GM12875 (cell line): ENCODE data around the gene LRP10.
"Not testable (repeated sequence)": the region's sequence is repeated elsewhere in the genome, so short reads cannot be mapped to it uniquely, and the experiment has no call there.

Experiments used
- H3K4me3 ChIP-seq: one replicate; pipeline ENCODE4 v1.5.1; 2011; ENCODE audit warnings: low read depth, low read length, control low read depth
- TF ChIP-seq, protein P1 (sequence below): IDR thresholded peaks from 2 replicates; pipeline ENCODE4 v1.5.1; 2011; ENCODE audit warnings: low read depth, mild to moderate bottlenecking, control low read depth, inconsistent platforms, low read length, moderate library complexity, borderline replicate concordance; ENCODE audit not compliant: insufficient read depth

The LRP10 gene, protein sequence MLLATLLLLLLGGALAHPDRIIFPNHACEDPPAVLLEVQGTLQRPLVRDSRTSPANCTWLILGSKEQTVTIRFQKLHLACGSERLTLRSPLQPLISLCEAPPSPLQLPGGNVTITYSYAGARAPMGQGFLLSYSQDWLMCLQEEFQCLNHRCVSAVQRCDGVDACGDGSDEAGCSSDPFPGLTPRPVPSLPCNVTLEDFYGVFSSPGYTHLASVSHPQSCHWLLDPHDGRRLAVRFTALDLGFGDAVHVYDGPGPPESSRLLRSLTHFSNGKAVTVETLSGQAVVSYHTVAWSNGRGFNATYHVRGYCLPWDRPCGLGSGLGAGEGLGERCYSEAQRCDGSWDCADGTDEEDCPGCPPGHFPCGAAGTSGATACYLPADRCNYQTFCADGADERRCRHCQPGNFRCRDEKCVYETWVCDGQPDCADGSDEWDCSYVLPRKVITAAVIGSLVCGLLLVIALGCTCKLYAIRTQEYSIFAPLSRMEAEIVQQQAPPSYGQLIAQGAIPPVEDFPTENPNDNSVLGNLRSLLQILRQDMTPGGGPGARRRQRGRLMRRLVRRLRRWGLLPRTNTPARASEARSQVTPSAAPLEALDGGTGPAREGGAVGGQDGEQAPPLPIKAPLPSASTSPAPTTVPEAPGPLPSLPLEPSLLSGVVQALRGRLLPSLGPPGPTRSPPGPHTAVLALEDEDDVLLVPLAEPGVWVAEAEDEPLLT

DNA sequence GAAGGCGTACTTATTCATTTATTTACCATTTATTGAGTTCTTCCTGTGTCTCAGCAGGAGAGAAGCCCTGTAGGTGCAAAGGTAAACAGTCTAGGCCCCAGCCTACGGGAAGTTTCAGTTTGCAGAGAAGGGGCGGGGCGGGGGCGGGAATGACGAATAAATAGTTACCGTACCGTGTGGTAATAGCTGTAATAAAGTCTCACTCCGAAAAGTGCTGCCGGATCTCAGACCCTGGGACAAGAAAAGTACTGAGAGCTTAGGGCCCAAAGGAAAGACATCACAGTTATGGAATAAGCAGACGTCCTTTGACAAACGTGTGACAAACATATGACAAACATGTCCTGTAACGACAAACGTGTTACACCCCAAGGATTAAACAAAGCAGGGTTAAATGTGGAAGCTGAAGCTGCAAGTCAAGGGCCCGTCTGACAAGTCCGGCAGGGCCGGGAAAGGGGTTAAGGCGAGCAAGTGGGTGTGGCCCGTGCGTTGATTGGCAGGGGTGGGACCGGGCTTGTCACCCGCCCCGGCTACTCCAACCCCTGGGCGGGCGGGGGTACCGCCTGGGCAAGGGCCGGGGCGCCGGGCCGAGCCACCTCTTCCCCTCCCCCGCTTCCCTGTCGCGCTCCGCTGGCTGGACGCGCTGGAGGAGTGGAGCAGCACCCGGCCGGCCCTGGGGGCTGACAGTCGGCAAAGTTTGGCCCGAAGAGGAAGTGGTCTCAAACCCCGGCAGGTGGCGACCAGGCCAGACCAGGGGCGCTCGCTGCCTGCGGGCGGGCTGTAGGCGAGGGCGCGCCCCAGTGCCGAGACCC, at the start of gene LRP10:
TSS of gene LRP10 (plus strand) at position 517 of the 809 bp plus-strand sequence. CDS start 564 bp downstream, outside the sequence.
- H3K4me3 ChIP-seq: peak within 1 kb of the TSS; percentile 73
- TF ChIP-seq, protein P1, sequence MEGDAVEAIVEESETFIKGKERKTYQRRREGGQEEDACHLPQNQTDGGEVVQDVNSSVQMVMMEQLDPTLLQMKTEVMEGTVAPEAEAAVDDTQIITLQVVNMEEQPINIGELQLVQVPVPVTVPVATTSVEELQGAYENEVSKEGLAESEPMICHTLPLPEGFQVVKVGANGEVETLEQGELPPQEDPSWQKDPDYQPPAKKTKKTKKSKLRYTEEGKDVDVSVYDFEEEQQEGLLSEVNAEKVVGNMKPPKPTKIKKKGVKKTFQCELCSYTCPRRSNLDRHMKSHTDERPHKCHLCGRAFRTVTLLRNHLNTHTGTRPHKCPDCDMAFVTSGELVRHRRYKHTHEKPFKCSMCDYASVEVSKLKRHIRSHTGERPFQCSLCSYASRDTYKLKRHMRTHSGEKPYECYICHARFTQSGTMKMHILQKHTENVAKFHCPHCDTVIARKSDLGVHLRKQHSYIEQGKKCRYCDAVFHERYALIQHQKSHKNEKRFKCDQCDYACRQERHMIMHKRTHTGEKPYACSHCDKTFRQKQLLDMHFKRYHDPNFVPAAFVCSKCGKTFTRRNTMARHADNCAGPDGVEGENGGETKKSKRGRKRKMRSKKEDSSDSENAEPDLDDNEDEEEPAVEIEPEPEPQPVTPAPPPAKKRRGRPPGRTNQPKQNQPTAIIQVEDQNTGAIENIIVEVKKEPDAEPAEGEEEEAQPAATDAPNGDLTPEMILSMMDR: 0 out of 2 replicates have a peak, but pooled peaks have one; percentile 6

DNA sequence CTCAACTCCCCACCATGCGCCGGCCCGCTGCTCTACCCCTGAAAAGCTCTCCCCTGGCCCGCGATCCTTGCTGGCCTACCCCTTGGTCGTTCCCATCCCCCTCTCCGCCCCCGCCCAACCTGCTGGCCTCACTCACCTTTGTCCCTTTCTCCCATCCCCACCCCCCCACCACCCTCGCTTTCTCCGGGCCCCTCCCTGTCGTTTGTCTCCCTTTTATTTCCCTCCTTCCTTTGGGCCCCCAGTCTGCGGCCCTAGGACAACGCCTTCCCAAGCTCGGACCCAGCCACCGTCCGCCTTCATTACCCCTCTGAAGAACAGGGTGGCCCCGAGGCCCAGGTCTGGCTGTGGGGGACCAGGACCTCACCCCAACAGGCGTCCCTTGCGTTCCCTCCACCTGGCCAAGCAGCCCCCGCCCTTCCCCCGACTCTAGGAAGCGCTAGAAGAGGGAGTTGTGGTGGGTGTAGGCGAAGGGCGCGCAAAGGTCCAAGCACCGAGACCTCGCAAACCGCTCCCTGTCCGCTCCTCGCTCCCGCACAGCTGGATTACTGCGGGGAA, 49.4 kb upstream of the LRP10 start:
- TF ChIP-seq, protein P1: no peak
- no peak overlapping the region for H3K4me3 ChIP-seq

DNA sequence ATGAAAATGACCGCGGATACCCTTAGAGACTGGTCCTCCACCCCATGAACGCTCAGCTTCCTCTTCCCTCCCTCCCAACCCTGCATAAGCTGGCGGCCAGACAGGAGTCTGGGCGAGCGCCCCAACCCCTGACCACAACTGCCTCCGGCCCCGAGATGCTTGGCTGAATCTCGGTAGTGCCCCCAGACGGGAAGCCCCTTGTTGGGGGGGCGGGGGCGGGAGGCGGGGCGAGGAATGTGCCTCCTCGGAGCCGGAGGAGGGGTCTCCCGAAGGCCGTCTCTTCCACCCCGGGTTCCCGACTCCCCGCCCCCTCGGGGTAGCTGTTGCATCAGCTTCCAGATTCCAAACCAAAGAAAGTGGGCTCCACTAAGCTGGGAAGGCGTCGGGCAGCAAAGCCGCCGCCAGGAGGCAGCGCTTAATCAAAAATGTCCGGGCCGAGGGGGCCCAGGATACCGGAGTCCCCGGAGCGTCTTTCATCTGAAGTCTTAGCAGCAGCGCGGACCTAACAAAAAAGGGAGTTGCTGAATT, 48.9 kb upstream of the LRP10 start:
- peak overlapping the region; percentile 26 for H3K4me3 ChIP-seq
- TF ChIP-seq, protein P1: peak; percentile 75

DNA sequence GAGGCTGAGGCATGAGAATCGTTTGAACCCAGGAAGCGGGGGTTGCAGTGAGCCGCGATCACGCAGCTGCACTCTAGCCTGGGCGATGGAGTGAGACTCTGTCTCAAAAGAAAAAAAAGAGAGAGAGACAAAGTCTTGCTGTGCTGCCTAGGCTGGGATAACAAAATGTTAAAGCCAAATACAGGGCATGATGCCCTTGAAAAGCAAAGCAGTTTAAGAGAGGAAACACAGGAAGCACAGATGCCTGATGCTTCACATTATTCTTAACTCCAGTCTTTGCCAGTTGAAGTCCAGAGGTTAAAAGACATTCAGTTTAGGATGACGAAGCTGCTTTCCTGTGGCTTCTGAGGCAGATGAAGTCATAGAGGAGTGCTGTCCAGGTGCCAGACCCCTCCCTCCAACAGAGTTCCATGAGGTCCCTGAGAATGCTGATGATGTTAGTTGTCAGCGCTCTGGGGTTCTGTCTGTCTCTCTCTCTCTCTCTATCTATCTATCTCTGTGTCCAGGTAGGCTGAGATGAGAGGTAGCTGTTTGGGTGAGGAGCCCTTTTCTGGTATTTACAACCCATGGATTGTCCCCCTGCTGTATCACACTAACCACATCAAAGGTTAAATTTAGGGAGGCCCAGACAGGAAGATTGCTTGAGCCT, 46.7 kb upstream of the LRP10 start:
- TF ChIP-seq, protein P1: no peak
- no peak overlapping the region for H3K4me3 ChIP-seq

DNA sequence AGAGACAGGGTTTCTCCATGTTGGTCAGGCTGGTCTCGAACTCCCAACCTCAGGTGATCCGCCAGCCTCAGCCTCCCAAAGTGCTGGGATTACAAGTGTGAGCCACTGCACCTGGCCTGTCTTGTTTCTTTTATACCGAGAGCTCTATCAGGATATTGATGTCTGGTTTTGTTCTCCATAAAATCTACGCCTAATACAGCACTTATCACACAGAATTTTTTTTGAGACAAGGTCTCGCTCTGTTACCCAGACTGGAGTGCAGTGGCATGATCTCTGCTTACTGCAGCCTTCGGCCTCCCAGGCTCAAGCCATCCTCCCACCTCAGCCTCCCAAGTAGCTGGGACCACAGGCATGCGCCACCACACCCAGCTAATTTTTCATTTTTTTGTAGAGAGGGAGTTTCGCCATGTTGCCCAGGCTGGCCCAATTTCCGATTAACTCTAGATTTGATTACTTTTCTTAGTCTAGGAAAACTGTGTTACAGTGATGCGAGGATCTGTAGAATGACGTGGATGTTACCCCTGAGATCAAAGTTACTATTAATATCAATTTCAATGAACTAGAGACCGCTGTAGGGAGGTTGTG, 42.4 kb upstream of the LRP10 start:
- H3K4me3 ChIP-seq: not testable (repeated sequence)

DNA sequence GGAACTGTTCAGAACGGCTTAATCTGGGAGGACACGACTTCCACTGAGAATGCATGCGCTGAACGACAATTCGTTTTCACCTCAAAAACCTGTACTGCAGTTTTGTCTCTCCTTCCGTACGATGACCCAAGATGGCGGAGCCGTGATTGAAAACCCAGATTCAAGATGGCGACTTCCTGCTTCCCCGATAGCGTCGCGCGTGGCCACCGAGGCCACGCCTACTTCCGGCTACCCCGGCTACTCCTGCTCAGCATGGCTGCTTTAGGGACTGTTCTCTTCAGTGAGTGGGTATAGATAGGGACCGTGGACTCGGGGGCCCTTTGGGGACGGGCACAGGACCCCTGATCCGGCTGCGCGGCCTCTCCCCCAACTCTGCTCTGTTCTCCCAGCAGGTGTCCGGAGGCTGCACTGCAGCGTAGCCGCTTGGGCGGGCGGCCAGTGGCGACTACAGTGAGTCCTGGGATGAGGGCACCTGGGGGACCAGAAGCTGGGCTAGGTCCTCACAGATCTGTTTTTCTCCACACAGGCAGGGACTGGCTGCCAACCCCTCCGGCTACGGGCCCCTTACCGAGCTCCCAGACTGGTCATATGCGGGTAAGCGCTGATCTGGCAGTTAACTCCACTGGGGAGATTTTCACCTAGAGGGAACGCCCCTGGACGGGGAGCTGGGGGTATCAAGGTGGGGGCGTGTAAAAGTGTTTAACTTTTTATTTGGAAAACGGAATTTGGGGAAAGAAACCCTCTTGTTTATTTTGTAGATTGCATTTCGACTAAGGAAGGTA, 41.7 kb upstream of the LRP10 start, which contains the start of gene MRPL52:
TSS of gene MRPL52 (plus strand) at position 227 of the 782 bp plus-strand sequence. CDS start at position 253, 26 bp downstream.
- TF ChIP-seq, protein P1: no peak
- peak within 1 kb of the TSS; percentile 66 for H3K4me3 ChIP-seq
